Psoas muscle (tissue), 8 donors: ENCODE measurements around the gene GDAP2. TPM values are rescaled to one million over a fixed set of nuclear protein-coding genes. Genes with fewer than 3 reads are reported as not detected.

Experiments
- ATAC-seq, 4 donors: fragments of 200-7000 bp; cut with Tn5 transposase; one replicate each; pipeline ENCODE4 v1.9.1; 2020; ENCODE audit warnings: moderate library complexity in 3 of 4, mild to moderate bottlenecking in 2 of 4
- DNase-seq, 2 donors: peaks; one replicate each; pipeline ENCODE4 v3.0.0-alpha.2; 2020
- H3K27ac ChIP-seq: fragments of 200-600 bp; one replicate; pipeline ENCODE4 v1.8.0; 2022
- H3K27me3 ChIP-seq, 3 donors: fragments of 200-600 bp in 1 of 3; one replicate each; pipeline versions ENCODE4 v1.6.1 to v1.8.0; 2013 to 2022; ENCODE audit warnings: low read length in 2 of 3, mild to moderate bottlenecking in 2 of 3, moderate library complexity in 1 of 3; ENCODE audit not compliant: insufficient read depth in 3 of 3
- H3K36me3 ChIP-seq, 2 donors: fragments of 200-600 bp in 1 of 2; one replicate each; pipeline versions ENCODE4 v1.6.1 to v1.8.0; 2013 to 2022; ENCODE audit warnings: low read depth in 1 of 2, mild to moderate bottlenecking in 1 of 2, moderate library complexity in 1 of 2; ENCODE audit not compliant: insufficient read depth in 1 of 2
- H3K4me1 ChIP-seq: fragments of 200-600 bp; one replicate; pipeline ENCODE4 v1.8.0; 2022
- H3K4me3 ChIP-seq: fragments of 200-600 bp; one replicate; pipeline ENCODE4 v1.8.0; 2022; ENCODE audit warnings: mild to moderate bottlenecking
- H3K9me3 ChIP-seq: fragments of 200-600 bp; one replicate; pipeline ENCODE4 v1.8.0; 2022
- CTCF ChIP-seq: fragments of 200-600 bp; IDR thresholded peaks from one replicate; pipeline ENCODE4 v1.8.0; 2022; ENCODE audit warnings: antibody characterized with exemption
- WGBS, 3 donors: extraction: QIAGEN DNeasy Blood & Tissue Kit; methylation state at CpG; one replicate each; pipeline versions ENCODE4 v1.1.6 to v1.1.7; 2013; 5-methylcytosine and 5-hydroxymethylcytosine counted together
- intact Hi-C, 2 donors: fragments of 100-400 bp; cut with DNase I; formaldehyde crosslinking; loops; one replicate each; pipeline versions ENCODE4 v1.11.0 to v1.14.2; 2022
- polyA plus RNA-seq, 3 donors: library from polyadenylated mRNA; stranded (reverse); fragments of 200-250 nt; gene quantifications; one replicate each; pipeline ENCODE4 v1.2.3, GENCODE V29; 2013
- total RNA-seq, 4 donors: library from RNA; stranded (reverse); fragmentation: NEBNext Ultra II Directional in 2 of 4; extraction: Animal tissue kit (Norgen Biotek cat#: 25700) in 2 of 4; gene quantifications; one replicate each; pipeline versions ENCODE4 v1.2.1 to v1.2.4, GENCODE V29; 2021 to 2023
- donor health status: healthy with polysubstance abuse.
- donor health status: DM: no; HTN: no; CAD: no; lungs with moderate emphysema.
- donor health status: Bipolar disorder and iron deficiency.
- donor health status: healthy.
- donor health status: DM: yes; HTN: yes; CAD: no.
- donor health status: DM: no; HTN: no; CAD: no.
- donor health status: DM: no; HTN: no; CAD: no.
- donor health status: DM: yes; HTN: yes; CAD: no.

The GDAP2 gene
- total and polyA plus RNA-seq, 7 donors, result 2.4 to 12.2 (median 9.3) TPM

- ATAC-seq, result peak; percentile 32 to 85 (median 76)
- Histone ChIP-seq H3K27me3 (no peaks in the 10 kb centered on the region), H3K4me3 (peak overlapping the region; percentile 5), H3K4me1 (peaks cover 14% of the 10 kb centered on the region), H3K27ac (peak overlapping the region; percentile 78), H3K36me3 (no peaks in the 10 kb centered on the region), H3K9me3 (no peaks in the 10 kb centered on the region)
- no peak for DNase-seq
- intact Hi-C loops, result no loop called here
- 22 to 31% (median 30%) methylated on average over 3 of the region's 3 CpGs for WGBS, 3 donors
- TF ChIP-seq CTCF, result no peak
These were observed 107.5 kb downstream of the GDAP2 start for GRCh38 chr1:117821774-117822482.

- no peaks in the 10 kb centered on the region for H3K9me3 ChIP-seq
- no peak overlapping the region for H3K4me3 ChIP-seq
- intact Hi-C loops, result no loop called here
- H3K27me3 ChIP-seq, result no peaks in the 10 kb centered on the region
- 23 to 61% (median 45%) methylated on average over 5 of the region's 5 CpGs for whole genome bisulfite sequencing, 3 donors
- H3K4me1 ChIP-seq, result peaks cover 14% of the 10 kb centered on the region
- no peak for TF ChIP-seq CTCF
- ATAC-seq (peak in 3 of 4 donors; percentile 22 to 26 (median 25)), DNase-seq (no peak)
- peak overlapping the region; percentile 78 for H3K27ac ChIP-seq
- no peaks in the 10 kb centered on the region for H3K36me3 ChIP-seq
These were observed 108.1 kb downstream of the GDAP2 start for GRCh38 chr1:117821382-117821755.

GRCh38 chr1:117820694-117821381, 108.6 kb downstream of the GDAP2 start:
- peak; percentile 43 to 76 (median 70) for ATAC-seq

GRCh38 chr1:117820096-117820495, 109.3 kb downstream of the GDAP2 start:
- 26 to 65% (median 55%) methylated on average over 2 of the region's 2 CpGs for WGBS, 3 donors
- DNase-seq (no peak), ATAC-seq (no peak)
- peak overlapping the region; percentile 78 for H3K27ac ChIP-seq
- no peaks in the 10 kb centered on the region for H3K9me3 ChIP-seq
- no peak for TF ChIP-seq CTCF
- no peaks in the 10 kb centered on the region for H3K27me3 ChIP-seq
- H3K4me3 ChIP-seq, result peak overlapping the region; percentile 32
- intact Hi-C loops, result no loop called here
- H3K36me3 ChIP-seq, result no peaks in the 10 kb centered on the region
- peaks cover 14% of the 10 kb centered on the region for H3K4me1 ChIP-seq

More at GRCh38 chr1:117820694-117821381, 108.6 kb downstream of the GDAP2 start:
- H3K4me1 ChIP-seq, result peaks cover 14% of the 10 kb centered on the region
- no peak for TF ChIP-seq CTCF
- H3K9me3 ChIP-seq, result no peaks in the 10 kb centered on the region
- peak overlapping the region; percentile 32 for H3K4me3 ChIP-seq
- 43 to 48% (median 48%) methylated on average over 7 of the region's 7 CpGs for WGBS, 3 donors
- H3K27me3 ChIP-seq, result no peaks in the 10 kb centered on the region
- H3K36me3 ChIP-seq, result no peaks in the 10 kb centered on the region
- intact Hi-C loops, result no loop called here
- DNase-seq, result no peak
- peak overlapping the region; percentile 78 for H3K27ac ChIP-seq
